GM19328 (cell line): ENCODE results near the gene NREP.

ENCODE experiments used
- ATAC-seq: cut with Tn5 transposase; IDR thresholded peaks from one replicate; pipeline ENCODE4 v1.9.1; 2021; ENCODE audit warnings: mild to moderate bottlenecking, moderate library complexity; ENCODE audit not compliant: unreplicated experiment

The NREP gene

GRCh38 chr5:111697881-111698757 is 58.9 kb downstream of the NREP start:
- no peak for ATAC-seq

GRCh38 chr5:111697215-111697614 is 59.8 kb downstream of the NREP start:
- ATAC-seq = no peak

GRCh38 chr5:111695991-111696390 is 61.0 kb downstream of the NREP start:
- ATAC-seq = no peak

- no peak for ATAC-seq
Observed at GRCh38 chr5:111694133-111694532, 62.9 kb downstream of the NREP start.

GRCh38 chr5:111691914-111692313 is 65.1 kb downstream of the NREP start:
- no peak for ATAC-seq

DNA sequence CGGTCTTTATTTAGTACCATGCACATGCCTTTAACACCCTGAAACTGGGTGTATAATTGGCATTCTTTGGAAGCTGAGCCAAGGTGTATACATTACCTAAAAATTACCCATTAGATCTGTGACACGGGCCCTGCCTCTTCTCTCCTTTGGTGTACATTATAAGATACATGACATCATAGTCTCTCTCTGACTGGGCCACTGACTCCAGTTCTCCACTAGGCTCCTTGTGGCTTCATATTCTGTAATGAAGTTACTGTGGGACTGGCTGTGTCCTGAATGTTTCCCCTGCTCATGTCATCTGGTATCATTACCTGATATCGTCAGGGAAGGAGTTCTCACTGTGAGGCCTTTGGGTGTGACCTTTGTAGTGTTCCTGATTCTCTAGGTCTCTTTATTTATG is 65.5 kb downstream of the NREP start:
- ATAC-seq = no peak

- ATAC-seq = no peak
Observed at GRCh38 chr5:111689357-111689935, 67.5 kb downstream of the NREP start.

DNA sequence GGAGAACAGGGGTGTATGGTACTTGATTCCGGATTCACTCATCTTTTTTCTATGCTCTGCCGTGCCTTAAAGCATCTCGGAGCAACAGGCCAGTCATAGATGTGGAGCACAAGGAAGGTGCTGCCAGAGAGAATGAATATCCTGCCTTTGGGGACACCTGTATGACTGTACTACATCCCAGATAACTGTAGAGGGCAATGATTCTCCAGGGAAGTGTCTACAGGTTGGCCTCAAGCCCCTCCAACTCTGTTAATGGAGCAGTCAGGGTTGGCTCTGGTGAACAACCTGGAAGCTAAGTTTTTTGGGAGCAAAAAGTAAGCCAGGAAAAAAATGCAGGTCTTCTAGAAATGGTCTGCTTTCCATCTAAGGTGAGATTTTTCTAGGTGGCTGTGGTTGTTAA is 71.0 kb downstream of the NREP start:
- ATAC-seq = no peak

DNA sequence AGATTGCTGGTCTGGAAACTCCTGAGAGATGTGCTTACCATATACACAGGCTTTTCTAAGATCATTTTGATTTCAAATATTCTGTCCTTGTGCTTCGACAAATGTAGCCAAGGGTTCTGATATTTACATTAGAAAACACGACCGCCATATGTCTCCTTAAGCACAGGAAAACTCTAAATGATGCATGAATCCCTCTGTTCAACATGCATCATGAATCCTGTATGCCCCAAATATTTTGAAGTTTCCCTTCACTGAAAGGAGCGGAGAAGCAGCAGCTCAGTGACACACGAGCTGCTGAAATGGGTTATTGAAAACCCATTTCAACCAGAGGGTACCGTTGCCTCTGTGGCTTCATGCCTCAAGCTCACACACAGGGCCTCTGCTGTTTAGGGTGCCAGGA is 74.4 kb downstream of the NREP start:
- ATAC-seq = no peak

DNA sequence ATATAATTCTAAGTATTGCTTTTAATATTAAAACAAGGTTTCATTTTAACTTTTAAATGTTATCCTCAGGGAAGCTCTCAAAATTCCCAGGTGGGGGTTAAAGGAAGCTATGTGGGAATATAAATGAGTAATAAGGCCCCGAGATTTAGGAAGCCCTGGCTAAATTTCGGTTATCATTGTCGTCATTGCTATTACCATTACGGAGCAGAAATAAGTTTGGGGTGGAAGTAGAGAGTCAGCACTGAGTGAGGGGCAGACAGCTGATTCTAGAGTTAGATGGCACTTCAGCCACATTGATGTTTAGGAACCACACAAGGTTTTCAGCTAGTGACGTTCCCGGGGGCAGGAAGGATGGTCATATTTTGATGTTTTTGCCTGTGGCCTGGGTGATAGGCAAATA is 74.9 kb downstream of the NREP start:
- ATAC-seq = no peak

DNA sequence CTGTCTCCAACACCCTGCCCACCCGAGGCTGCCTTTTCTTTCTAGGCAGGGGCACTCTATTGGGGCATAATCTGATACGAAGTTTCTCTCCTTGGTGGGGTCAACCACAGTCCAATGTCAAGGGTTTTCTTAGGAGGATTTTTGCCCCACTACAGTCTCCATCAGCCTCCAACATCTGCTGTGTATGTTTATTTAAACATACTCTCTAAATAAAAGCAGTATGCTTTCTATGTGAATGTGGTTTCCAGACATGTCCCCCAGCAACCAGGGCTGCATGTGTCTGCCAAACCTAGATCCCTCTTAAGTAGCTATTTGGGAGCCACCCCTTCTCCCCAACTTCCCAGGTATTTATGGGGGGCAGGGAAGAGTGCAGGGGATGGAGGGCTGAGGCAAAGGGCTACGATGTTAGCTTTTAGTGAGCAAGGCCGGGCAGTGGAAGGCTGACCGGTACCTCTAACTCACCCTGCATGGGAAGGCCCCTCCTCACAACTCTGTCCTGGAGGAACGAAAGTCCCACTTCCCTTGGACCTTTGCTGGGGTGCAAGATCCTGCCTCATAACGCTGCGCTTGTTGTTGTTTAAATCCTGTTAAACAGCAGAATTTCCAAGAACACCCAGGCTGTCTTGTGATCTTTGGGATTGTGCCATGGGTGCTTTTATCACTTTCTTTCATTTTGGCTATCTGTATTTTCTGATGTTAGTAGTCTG is 75.4 kb downstream of the NREP start:
- no peak for ATAC-seq

DNA sequence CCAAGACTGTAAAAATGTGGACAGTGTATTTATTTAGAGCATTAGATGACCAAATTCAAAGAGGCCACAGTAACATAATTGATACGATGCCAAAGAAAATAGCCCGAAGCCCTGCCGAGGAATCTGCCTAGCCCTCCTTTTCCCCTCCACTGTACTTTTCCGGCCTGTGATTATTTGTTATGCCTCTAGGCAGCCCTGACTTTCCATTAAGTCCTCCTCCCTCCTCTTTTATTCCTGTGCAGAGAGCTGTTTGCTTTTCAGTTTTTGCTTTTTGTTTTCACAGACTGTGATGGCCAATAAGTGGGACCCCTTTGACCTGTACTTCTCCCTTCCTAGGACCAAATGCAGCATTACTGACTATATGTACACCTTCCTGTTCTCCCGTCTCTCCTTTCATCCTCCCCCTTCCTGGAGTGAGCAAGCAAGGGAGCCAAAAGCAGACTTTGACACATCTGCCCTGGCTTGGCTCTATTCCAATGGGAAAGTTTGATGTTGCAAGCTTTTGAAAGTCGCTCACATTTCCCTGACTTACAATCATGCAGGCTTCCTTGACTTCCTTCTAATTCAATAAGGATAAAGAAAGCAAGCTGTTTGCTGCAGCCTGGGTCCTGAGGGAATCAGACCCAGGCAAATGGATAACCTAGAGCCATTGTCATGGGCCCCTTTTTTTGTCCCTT is 76.1 kb downstream of the NREP start:
- ATAC-seq = no peak

DNA sequence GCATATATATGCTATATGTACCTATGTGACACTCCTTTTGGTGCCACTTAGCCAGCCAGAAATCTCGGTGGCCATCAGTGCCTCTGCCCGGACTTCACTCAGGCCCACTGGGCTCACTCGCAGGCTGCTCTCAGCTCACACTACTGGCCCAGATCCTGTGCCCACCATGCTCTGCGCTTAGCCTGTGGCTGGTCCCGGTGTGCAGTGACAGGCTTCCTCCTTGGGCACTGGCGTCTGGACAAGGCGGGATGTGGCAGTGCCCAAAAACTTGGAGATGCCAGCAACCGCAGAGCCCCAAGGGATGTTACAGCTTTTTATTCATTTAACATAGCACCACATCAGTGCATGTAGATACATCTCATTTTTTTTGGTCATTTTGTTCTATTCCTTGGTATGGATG is 77.4 kb downstream of the NREP start:
- no peak for ATAC-seq
